GM21825 (cell line): ENCODE measurements around the gene AKIP1.

ENCODE experiments used
- ATAC-seq: cut with Tn5 transposase; IDR thresholded peaks from one replicate; pipeline ENCODE4 v1.9.1; 2021; ENCODE audit warnings: mild to moderate bottlenecking, moderate library complexity; ENCODE audit not compliant: unreplicated experiment

Gene AKIP1

DNA sequence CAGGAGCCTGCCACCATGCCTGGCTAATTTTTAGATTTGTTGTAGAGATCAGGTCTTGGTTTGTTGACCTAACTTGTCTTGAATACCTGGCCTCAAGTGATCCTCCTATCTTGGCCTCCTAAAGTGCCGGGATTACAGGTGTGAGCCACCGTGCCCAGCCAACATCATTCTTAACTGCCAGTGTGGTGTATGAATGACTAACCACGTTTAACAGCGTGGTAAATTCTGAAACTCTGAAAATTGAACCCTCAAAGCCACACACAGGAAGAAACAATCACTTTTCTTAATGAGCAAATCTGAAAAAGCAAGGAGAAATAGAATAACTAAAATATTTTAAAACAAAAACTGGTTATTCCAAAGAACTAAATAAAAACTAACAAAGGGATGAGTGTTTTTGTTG lies 45.9 kb downstream of the AKIP1 start:
- ATAC-seq = no peak

DNA sequence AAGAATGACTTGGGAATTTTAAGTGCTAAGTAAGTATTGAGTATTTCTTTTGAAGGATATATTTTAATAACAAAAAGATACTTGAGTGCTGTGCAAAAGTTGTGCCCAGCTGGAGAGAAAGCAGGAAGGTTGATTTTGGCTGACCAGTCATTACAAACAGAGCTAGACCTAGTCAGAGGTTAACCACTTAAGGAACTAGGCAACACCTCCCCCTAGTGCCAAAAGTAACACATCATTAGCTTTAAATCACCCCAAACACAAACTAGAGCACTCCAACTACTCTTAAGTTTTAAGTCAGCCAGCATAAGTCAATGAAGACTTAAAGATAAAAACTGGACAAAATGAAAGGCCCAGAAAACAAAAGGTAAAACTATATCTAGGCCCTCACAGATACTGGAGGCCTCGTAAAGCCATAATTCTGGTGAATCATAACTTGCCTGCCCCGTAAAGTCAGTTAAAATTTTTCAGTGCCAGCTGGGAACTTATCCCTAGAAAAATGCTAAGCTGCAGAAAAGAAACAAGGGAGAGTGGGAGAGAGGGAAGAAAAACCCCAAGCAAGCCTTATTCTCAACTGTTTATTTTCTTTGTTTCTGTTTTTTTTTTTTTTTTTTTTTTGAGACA lies 48.7 kb downstream of the AKIP1 start:
- ATAC-seq = peak; percentile 39

DNA sequence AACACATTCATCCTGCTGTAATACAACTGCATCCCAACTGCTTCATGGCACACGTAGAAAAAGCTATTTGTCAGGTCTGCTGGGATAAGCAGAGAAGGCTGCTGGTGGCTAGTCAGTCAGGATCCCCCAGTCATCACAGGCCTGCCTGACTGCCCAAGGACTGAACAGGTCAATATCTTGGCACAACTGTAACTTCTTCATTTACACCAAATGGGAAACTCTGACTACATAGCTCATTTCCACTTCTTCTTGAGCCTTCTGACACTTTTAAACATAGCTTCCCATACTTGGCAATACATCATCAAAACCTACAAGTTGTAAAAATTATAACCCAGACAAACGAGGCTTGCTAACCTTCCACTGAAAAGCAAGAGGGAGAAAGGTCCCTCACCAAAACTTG lies 50.4 kb downstream of the AKIP1 start:
- ATAC-seq = no peak

DNA sequence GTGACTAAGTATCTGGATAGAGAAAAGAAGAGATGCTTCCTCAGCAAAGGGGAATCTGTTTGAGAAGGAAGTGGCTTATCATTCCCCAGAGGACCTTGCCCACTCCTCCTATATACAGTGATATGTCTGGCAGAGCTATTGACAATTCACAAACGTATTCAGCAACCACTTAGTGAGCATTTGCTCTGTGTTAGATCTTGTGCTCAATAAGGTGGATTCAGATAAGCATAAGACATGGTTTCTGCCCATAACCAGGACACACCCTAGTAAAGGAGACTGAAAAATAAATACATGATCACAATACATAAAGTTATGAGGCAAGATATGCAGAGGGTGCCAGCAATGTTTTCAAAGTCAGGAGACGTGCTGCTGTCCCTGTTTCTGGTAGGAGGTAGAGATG lies 51.9 kb downstream of the AKIP1 start:
- ATAC-seq = no peak

DNA sequence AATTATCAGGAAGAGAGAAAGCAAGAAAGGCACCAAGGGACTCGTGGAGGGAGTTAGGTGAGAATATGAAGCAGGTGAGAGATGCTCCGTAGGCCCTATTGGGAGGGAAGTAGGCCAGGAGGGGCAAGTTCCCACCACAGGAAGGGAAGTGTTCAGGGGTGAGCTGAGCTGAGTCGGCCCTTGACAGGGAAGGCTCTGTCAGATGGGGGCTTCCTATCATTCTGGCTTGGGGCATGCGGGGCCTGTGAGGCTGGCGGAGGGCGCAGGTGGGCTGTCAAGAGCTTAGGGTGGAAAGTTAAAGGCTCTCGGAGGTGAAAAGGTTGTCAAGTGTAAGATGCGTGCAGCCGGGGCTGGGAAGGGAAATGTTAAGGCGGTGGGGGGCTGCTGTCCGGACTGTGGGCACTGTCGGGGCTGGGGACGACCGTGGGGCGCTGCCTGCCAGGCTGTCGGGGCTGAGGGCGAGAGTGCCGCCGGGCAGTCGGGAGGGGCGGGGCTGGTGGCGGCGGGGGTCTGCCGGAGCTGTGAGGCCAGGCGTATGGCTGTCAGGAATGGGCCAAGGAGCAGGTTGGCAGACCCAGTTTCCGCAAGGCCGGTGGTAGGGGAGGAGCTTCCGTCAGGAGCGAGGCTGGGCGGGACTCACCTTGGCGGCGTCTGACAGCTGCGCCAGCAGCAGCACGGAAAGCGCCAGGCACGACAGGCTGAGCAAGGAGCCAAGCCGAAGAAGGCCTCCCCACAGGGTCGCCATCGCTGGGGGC lies 52.8 kb downstream of the AKIP1 start:
- peak; percentile 62 for ATAC-seq

DNA sequence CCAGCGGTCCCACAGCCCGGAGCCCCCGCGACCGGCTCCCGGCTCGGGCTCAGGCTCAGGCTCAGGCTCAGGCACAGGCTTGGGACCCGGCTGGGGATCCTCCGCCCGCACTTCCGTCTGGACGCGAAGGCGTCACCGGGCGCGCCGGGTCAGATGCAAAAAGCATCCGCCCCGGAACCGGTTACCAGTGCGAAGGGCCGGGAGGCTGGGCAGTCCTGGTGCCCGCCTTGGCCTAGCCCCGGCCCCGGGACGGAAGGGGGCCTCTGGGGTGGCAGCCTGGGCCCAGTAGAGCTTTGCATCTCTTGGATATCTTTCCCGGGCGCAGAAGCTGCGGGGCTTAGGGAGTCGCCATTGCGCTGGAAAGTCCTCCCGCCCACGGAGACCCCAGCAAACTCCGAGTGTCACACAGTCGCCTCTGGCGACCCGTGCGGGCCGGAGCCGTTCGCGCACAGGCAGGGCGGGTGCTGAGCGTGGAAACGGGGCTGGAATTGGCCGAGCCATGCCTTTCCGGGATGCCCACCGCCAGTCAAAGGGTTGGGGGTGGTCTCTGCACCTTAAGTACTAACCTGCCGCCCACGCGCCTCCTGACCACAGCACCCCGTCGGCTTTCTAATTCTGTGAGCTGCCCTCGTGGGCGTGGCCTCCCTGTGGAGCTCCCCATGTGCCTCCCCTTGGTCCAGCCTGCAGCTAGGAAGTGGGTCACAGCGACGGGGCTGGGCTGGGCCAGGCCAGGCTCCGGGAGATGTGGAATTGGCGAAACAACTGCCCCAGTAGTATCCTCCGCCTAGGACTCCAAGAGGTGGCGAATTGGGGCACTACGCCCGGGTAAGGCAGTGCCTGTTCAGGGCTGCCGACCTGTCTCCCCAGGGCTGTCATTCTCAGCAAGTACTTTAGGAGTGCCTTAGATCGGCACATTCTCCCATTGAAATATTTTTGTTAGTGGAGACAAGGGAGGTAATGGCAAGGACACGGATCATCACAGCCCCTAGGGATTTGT lies 53.6 kb downstream of the AKIP1 start, which contains the start of gene TMEM9B:
Gene TMEM9B (minus strand): TSS at position 119 of the 997 bp plus-strand sequence. CDS start 129 bp downstream, outside the sequence.
- ATAC-seq = peak; percentile 75

DNA sequence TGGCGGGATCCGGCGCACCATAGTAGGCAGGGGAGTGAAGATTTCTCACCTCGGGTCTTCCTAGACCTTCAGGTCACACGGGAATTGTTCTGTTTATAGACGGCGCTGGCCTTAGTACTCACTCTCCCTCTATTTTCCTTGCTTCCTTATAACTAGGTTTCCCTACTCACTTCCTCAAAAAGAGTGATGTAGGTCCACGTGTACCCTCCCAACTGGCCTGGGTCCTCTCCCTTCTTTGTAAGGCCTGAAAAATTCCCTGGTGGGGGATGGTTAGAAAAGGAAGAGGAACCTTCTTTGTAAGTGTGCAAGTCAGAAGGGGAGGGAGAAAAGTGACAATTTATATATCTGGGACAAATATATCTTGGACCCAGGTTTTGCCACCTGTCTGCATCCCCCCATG lies 56.2 kb downstream of the AKIP1 start:
- no peak for ATAC-seq
